Peyer's patch (tissue), 4 donors: ENCODE measurements around the gene ZNF668. TPM values are rescaled to one million over a fixed set of nuclear protein-coding genes. Genes with fewer than 3 reads are reported as not detected.

Experiments used
- total RNA-seq, 4 donors: library from RNA; depleted of rRNA; stranded (reverse); fragments of >200 nt; gene quantifications; one replicate each; pipeline ENCODE4 v1.1.0, GENCODE V29; 2016

The ZNF668 gene
- total RNA-seq, 4 donors from 2014 or later: 3.3 to 17.2 (median 11.4) TPM

Other genes starting within 250 kb of the ZNF668 start
- 10 to 100 TPM; 12.1 to 23.9 (median 17.8) TPM for gene BCL7C, start 180.2 kb downstream of the ZNF668 start, total RNA-seq
- gene CTF1, start 177.6 kb downstream of the ZNF668 start, total RNA-seq: 1 to 10 TPM in 1 of 4 donors, not detected in 3; 1.2 TPM
- gene FBXL19, start 150.7 kb downstream of the ZNF668 start, total RNA-seq: 10 to 100 TPM; 25.0 to 51.2 (median 47.9) TPM
- 10 to 100 TPM; 10.7 to 25.0 (median 20.3) TPM for gene ORAI3, start 125.2 kb downstream of the ZNF668 start, total RNA-seq
- gene SETD1A, start 116.5 kb downstream of the ZNF668 start, total RNA-seq: 10 to 100 TPM in 3 of 4 donors, 1 to 10 TPM in 1; 10.0 to 22.0 (median 16.5) TPM
- 10 to 100 TPM; 38.8 to 59.1 (median 52.2) TPM for gene HSD3B7, start 89.0 kb downstream of the ZNF668 start, total RNA-seq
- gene STX1B, start 63.6 kb downstream of the ZNF668 start, total RNA-seq: 1 to 10 TPM in 2 of 4 donors, under 1 TPM in 1, not detected in 1; 0.18 to 1.3 (median 1.0) TPM
- gene STX4, start 40.7 kb downstream of the ZNF668 start, total RNA-seq: 100 to 1,000 TPM in 3 of 4 donors, 10 to 100 TPM in 1; 60.2 to 159 (median 101) TPM
- 10 to 100 TPM; 11.6 to 42.1 (median 29.8) TPM for gene ZNF646, start 182 bp upstream of the ZNF668 start, total RNA-seq
- gene PRSS53, start 14.7 kb upstream of the ZNF668 start, total RNA-seq: 10 to 100 TPM in 2 of 4 donors, 1 to 10 TPM in 2; 6.8 to 18.4 (median 12.0) TPM
- gene VKORC1, start 20.6 kb upstream of the ZNF668 start, total RNA-seq: 100 to 1,000 TPM in 2 of 4 donors, 10 to 100 TPM in 2; 20.6 to 207 (median 102) TPM
- gene BCKDK, start 34.1 kb upstream of the ZNF668 start, total RNA-seq: 10 to 100 TPM; 30.5 to 71.4 (median 41.8) TPM
- 10 to 100 TPM; 41.5 to 89.4 (median 70.0) TPM for gene KAT8, start 43.4 kb upstream of the ZNF668 start, total RNA-seq
- gene PRSS8, start 61.5 kb upstream of the ZNF668 start, total RNA-seq: 100 to 1,000 TPM in 3 of 4 donors, 10 to 100 TPM in 1; 27.2 to 666 (median 549) TPM
- gene PRSS36, start 75.8 kb upstream of the ZNF668 start, total RNA-seq: 10 to 100 TPM in 3 of 4 donors, not detected in 1; 26.1 to 31.3 (median 28.2) TPM
- 100 to 1,000 TPM in 2 of 4 donors, 10 to 100 TPM in 2; 69.7 to 173 (median 121) TPM for gene FUS, start 105.9 kb upstream of the ZNF668 start, total RNA-seq
- 100 to 1,000 TPM in 2 of 4 donors, 10 to 100 TPM in 2; 91.1 to 201 (median 125) TPM for gene PYCARD, start 128.5 kb upstream of the ZNF668 start, total RNA-seq
- not detected for gene TRIM72, start 139.9 kb upstream of the ZNF668 start, total RNA-seq
- not detected for gene PYDC1, start 142.9 kb upstream of the ZNF668 start, total RNA-seq
- 10 to 100 TPM in 1 of 4 donors, 1 to 10 TPM in 2, under 1 TPM in 1; 0.35 to 14.9 (median 7.2) TPM for gene ITGAM, start 185.7 kb upstream of the ZNF668 start, total RNA-seq